ENCODE measurements around the gene ASAP2.
"Not testable (repeated sequence)": the region's sequence is repeated elsewhere in the genome, so short reads cannot be mapped to it uniquely, and the experiment has no call there.

The ASAP2 gene

DNA sequence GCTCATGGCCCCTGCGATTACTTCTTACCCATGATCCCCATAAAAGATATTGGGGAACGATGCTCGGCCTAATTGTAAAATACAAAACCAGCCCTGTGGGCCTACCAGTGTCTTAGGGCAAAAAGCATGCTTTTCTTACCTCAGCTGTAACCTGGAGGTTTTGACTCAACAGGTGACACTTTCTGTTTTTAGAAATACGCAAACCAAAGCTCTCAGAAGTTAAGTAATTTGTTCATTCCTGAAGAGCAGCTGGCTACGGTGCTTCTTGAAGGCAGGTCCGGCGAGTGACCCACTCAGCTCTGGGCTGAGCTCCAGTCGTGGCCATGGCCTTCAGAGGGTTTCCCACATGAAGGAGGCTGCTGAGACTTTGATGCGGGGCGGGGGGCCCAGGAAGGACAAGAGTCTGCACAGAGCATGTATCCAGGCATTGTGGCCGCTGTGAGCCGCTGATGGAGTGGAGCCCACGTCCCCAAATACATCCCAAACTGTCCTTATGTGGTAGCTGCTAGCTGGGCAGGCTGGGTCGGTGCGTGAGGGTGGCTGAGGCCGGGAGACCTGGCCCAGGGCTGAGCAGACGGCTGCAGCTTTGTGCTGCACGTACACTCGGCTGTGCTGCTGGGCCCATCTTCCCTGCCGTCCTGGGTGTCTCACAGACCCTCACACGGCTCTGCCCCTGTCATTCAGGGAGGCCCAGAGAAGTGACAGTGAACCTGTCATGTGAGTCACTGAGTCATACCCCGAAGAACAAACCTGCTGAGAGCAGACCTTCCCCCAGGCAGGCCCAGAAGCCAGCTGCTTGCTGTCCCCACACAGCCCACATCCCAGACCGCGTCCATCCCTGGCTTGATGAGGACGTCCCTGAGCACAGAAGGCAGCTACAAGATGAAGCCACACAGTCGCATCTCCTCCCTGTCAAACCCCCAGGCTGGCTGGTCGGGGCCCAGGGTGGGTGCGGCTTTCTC lies 182.6 kb downstream of the ASAP2 start:
- DNase-seq, result no peak

DNA sequence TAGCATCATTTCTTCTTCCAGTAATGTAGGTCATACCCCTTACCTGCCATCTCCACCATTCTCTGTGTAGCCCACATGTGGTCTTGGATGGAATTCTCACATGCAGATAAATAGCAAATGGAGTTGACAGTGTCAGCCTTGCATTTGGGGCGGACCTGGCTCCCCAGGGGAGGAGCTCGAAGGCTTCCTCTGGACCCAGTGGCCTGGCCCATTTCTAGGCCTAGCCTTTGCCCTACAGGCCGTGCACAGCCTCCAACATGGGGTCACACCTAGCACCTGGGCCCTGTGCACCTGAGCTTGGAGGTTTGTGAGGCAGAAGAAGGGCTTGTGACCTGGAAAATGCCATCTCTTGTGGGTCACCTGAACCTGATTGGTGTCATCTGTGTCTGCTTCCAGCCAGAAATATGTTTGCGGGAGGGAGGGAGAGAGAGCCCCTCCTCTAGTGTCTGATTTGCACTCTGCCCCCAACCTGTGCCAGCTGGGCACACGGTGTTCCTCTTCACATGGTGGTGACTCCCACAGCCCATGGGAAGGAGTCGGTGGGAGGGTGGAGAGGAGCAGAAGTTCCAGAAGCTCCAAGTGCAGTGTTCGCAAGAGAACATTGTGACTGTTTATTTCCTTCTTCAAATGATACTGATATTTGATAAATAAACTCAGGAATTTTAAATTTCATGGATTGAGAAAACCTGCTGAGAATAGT lies 183.7 kb downstream of the ASAP2 start:
- DNase-seq, result no peak

- no peak for DNase-seq
Measured at GRCh38 chr2:9390991-9391390, 184.4 kb downstream of the ASAP2 start.

DNA sequence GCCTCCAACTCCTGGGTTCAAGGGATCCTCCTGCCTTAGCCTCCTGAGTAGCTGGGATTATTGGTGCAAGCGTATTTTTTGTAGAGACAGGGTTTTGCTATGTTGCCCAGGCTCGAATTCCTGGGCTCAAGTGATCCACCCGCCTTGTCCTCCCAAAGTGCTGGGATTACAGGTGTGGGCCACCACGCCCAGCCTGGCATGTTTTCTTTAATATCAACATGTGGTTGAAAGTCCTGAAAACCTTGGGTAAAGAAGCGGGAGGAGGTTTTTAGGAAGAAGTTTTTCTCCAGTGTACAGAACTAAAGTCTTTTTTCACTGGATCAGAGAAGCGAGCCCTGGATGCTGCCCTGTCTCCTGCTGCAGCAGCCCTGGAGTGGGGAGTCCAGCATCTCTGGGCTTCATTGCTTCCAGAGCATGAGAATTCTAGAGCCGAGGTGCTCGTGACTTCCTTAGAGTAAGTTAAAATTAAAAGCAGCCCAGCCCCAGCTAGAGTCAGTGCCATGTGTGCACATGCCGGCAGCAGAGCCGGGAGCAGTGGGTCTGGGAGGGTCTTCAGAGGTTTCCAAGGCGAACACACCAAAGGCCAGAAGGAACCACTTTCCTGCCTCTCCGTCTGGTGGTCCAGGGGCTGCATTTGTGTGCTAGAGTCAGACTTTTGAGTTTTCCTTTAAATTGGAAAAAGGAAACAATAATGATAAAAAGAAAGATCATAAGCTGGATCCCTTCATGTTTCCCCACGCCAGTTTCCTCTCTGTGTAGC lies 185.5 kb downstream of the ASAP2 start:
- no peak for DNase-seq

GRCh38 chr2:9392898-9393765 lies 186.5 kb downstream of the ASAP2 start:
- DNase-seq, result no peak

DNA sequence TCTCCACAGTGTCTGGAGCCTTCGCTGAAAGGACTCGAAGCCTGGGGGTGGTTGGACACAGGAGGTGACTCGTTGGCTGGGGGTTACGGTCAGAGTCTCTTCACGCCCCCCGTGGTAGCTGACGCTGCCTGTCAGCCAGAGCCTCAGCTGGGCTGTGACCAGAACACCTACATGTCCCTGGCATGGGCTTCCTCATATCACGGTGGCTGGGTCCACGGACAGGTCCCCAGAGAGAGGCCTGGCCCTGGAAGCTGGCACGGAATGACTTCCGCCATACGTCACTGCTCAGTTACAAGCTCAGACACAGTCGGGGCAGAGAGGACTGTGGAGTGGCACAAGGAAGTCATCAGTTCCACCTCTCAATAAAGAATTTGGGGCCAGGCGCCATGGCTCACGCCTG lies 188.2 kb downstream of the ASAP2 start:
- no peak for DNase-seq

GRCh38 chr2:9397201-9397600 lies 190.6 kb downstream of the ASAP2 start:
- no peak for DNase-seq

DNA sequence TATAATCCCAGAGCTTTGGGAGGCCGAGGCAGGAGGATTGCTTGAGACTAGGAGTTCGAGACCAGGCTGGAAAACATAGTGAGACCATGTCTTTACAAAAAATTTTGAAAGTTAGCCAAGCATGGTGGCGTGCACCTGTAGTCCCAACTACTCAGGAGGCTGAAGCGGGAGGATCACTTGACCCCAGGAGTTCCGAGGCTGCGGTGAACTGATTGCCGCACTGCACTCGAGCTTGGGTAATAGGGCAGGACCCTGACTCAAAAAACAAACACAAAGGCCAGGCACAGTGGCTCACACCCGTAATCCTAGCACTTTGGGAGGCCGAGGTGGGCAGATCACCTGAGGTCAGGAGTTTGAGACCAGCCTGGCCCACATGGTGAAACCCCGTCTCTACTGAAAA lies 191.6 kb downstream of the ASAP2 start:
- DNase-seq, result not testable (repeated sequence)

DNA sequence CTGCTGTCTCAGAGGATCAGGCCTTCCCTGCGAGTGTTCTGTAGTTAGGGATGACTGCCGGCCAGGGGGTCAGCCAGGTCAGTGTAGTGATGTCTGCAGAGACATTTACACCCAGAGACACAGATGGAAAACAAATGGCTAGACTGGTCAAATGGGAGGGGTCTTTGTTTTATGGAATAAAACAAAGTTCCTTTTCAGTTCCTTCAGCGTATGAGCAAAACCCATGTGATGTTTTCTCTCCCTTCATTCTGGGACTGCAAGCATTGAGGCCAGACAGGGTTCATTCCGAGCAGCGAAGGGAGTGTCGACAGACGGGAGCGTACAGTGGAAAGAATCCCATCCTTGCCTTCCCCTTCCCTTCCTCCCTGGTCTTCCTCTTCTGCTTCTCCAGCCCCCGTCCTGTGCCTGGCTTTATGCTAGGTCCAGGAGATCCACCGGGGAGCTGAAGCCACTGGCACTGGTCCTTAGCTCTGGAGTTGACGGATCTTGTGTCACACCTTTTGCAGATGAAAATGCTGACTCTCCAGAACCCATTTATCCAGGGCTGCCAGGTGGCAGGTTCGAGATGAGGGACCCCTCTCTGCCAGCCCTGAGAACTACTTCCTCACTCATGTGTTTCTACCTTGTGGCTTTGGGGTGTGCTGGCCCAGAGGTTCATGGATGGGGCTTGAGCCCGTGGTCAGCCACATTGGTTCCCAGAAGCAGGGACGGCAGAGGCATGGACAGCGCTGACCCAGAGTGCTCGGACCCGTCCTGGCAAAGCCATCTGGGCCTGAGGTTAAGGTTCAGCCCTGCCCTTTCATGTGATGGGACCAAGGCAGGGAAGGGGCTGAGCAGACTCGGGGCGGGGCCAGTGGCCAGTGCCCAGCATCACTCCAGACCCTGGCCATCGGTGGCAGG lies 192.5 kb downstream of the ASAP2 start:
- DNase-seq, result no peak

GRCh38 chr2:9400268-9401058 lies 193.9 kb downstream of the ASAP2 start:
- no peak for DNase-seq

DNA sequence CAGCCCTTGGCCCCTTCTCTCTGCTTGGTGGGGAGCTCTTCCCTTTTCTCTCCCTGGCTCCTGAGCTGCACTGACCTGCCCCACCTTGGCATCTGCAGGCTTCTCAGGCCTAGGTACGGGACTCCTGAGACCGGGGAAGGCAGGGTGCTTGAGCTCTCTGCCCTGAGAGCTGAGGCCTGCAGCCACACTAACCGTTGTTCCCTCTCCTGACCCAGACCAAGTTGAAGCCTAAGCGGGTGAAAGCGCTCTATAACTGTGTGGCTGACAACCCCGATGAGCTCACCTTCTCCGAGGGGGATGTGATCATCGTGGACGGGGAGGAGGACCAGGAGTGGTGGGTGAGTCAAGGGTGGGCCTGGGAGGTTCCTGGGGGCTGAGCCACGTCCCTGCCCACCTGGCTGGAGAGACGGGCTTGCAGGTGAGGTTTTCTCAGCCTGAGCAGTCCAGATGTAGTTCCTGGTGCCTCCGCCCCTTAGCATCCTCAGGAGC lies 194.5 kb downstream of the ASAP2 start:
- no peak for DNase-seq

DNA sequence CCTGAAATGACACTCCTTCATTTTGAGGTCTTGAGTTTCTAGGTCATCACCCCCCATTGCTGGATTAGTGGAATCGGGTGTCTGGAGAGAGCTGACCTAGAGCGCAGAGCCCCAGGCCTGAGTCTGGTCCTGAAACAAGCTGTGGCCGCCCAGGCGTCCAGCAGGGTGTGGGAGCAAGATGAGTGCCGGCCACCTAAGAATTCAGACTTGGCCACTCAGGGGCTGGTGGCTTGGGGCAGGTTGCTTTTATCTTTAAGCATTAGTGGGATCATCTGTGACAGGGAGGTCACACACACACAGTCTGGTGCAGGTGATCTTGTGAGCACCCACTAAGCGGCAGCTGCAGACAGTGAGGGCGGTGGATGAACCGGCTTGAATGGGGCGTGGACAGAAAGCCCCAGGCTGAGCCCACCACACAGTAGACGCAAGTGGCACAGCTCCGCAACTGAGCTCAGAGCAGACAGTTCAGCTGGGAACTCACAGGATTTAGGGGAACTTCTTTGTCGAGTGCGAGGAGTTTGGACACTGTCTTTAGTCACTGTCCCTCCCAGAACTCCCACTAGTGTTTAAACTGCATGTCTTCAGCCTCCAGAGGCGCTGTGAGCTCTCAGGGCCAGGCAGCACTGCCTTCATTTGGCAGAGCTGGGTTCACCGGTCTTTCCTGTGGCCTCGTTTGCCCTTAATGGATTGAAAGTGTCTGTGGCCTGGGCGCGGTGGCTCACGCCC lies 195.2 kb downstream of the ASAP2 start:
- DNase-seq, result no peak

DNA sequence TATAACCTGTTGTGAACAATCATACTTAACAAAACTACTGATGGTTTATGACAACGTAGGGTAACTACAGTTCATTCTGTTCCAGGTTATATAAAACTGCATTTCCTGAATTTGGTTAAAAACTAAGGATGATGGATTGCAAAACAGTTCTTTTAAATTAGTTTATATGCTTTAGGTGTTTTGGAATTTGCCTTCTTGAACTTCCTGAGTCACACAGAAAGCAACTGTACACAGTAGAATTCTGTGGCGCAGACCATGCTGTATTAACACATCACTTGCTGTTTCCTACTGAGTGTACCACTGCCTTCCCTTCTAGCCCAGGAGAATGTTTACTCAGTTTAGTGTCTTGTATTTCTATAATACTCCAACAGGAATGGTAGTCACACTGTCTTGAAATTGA lies 197.3 kb downstream of the ASAP2 start:
- no peak for DNase-seq

DNA sequence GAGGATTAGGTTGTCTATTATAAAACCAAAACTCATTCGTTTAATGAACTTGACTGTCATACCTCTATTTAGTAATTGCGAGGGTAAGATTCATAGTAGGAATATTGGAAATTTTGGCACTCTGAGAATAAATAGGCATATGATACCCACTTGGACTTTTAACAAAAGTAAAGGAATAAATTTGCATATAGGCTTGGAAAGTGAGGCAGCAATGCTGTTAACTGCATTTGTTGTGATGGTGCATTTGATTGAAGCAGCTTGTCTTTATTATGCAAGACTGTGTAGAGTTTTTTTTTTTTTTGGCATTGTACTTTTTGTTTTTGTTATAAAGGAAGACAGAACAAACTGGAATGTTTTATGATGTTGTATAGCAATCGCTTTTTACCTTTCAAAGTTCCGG lies 197.8 kb downstream of the ASAP2 start:
- no peak for DNase-seq

GRCh38 chr2:9405636-9406035 lies 199.0 kb downstream of the ASAP2 start:
- no peak for DNase-seq

- DNase-seq, result no peak
Measured at GRCh38 chr2:9406529-9407362, 200.1 kb downstream of the ASAP2 start.

DNA sequence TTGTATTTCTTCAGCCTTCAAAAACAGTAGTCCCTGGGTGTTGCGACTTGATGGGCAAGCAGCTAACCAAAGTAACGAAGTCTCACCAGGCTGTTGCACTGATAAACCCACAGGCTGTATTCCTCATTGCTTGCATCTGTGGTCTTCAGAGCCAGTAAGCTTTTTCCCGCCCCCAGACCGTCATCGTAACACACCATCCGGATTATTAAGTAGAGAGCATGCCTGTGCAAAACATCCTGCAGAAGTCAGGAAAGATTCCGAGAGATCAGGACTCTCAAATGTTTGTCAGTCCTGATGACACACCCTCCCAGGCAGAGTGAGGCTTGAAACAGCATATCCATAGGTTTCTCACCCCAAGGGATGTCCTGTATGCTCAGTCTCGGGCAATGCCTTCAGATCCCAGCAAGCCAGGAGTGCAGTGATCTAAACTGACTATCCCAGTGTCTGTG lies 200.8 kb downstream of the ASAP2 start:
- DNase-seq, result no peak

GRCh38 chr2:9408641-9409151 lies 202.1 kb downstream of the ASAP2 start:
- DNase-seq, result no peak

Data from DMS79 treated with DMSO at 0.1 percent for 48 hours (cell line).